Right forelimb (tissue), 1 donor: ENCODE data around the gene MOAP1.
"Not testable (repeated sequence)": the region's sequence is repeated elsewhere in the genome, so short reads cannot be mapped to it uniquely, and the experiment has no call there.

ENCODE experiments used
- DNase-seq: peaks from one replicate; pipeline ENCODE4 v3.0.0-alpha.2; 2018

MOAP1 gene

GRCh38 chr14:93183596-93184317, 940 bp downstream of the MOAP1 start:
- DNase-seq, result peak; percentile 45

DNA sequence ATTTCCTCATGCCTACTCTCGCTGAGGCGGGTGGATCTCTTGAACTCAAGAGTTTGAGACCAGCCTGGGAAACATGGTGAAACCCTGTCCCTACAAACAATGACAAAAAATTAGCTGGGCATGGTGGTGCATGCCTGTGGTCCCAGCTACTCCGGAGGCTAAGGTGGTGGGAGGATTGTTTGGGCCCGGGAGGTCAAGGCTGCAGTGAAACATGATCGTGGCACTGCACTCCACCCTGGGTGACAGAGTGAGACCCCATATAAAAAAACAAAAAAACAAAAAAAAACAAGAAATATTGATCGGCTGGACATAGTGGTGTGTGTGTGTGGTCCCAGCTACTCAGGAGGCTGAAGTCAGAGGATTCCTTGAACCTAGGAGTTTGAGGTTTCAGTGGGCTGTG, 9.2 kb downstream of the MOAP1 start:
- no peak for DNase-seq

DNA sequence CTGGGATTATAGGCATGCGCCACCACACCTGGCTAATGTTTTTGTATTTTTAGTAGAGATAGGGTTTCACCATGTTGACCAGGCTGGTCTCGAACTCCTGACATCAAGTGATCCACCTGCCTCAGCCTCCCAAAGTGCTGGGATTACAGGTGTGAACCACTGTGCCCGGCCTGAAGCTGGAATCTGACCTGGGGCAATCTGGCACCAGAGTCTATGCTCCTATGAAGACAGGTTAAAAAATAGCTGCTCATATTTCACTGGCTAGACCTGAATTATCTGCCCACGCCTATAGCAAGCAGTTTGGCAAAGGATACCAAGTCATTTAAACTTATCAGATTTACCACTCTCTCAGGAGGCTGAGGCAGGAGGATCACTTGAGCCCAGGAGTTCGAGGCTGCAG, 10.0 kb downstream of the MOAP1 start:
- DNase-seq, result not testable (repeated sequence)

DNA sequence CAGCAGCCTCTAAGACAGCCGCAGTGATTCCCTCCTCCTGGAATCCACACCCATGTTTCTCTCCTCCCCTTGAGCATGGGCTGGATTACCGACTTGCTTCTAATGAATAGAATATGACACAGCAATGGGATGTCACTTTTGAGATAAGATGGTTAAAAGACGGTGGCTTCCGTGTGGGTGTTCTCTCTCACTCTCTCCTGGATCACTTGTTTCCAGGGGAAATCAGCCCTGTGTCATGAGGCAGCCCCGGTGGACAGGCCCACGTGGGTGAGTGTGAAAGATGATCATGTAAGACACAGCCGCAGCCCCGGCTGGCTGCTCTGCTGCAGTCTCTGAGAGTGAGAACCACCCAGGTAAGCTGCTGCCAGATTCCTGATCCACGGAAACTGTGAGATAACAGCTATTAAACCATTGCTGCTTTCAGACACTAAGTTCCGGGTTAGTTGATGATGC, 10.7 kb downstream of the MOAP1 start:
- no peak for DNase-seq

- no peak for DNase-seq
These were observed 13.3 kb downstream of the MOAP1 start for GRCh38 chr14:93171376-93171775.

DNA sequence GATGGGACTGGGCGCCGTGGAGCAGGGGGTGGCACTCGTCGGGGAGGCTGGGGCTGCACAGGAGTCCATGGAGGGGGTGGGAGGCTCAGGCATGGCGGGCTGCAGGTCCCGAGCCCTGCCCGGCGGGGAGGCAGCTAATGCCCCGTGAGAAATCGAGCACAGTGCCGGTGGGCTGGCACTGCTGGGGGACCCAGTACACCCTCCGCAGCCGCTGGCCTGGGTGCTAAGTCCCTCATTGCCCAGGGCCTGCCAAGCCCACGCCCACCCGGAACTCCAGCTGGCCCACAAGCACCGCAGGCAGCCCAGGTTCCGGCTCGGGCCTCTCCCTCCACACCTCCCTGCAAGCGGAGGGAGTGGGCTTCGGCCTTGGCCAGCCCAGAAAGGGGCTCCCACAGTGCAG, 14.6 kb downstream of the MOAP1 start:
- DNase-seq, result not testable (repeated sequence)

GRCh38 chr14:93169619-93170018, 15.1 kb downstream of the MOAP1 start:
- not testable (repeated sequence) for DNase-seq

GRCh38 chr14:93168610-93169009, 16.1 kb downstream of the MOAP1 start:
- DNase-seq, result not testable (repeated sequence)

- not testable (repeated sequence) for DNase-seq
These were observed 19.1 kb downstream of the MOAP1 start for GRCh38 chr14:93165271-93166265.

GRCh38 chr14:93163564-93163963, 21.1 kb downstream of the MOAP1 start:
- DNase-seq, result no peak

GRCh38 chr14:93161411-93161940, 23.2 kb downstream of the MOAP1 start:
- no peak for DNase-seq

GRCh38 chr14:93160353-93160801, 24.3 kb downstream of the MOAP1 start:
- DNase-seq, result no peak

GRCh38 chr14:93159625-93160352, 24.9 kb downstream of the MOAP1 start:
- not testable (repeated sequence) for DNase-seq

GRCh38 chr14:93158349-93158748, 26.3 kb downstream of the MOAP1 start:
- not testable (repeated sequence) for DNase-seq

DNA sequence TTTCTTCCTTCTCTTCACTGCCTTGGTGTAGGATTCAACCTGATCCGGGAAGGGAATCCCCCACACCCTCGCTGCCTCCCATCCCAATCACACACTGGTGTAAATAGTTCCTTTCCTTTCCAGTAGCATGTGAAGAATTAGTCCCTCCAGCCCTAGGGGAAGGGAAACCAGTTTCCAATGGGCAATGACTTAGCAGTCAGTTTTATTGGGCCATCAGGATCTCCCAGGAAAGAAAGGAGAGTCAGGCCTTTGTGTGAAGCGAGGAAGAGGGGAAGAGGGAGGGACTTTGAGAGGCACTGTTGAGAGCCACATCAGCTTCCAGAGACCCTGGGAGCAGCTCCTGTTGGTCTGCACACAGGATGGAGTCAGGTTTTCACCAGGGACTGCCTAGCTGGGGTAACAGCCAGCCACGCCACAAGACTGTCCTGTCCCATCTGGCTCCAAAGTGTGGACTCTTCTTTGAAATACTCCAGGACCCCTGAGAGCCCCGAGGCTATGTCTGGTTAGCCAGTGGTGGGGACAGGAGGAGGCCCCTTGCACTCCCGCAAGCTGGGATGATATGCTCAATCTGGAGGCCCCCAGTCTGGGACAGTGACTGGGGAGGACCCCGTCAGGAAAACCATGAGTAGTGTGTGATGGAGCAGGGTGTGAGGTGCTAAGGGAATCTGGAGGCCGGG, 27.9 kb downstream of the MOAP1 start:
- no peak for DNase-seq

DNA sequence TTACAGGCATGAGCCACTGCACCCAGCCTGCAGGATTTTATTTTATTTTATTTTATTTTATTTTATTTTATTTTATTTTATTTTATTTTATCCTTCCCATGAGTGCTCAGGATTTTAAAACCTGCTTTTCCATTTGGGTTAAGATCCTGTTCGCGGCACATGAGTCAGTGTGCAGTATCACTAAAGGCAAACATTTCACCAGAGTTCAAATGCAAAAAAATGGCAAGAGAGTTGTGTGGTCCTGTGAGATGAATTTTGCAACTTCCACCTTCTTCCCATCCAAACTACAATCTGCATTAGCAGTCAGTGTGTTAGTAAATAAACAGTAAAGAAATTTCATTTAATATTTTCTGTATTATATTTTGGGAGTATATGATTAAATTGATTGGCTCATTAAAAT, 29.0 kb downstream of the MOAP1 start:
- DNase-seq, result no peak

DNA sequence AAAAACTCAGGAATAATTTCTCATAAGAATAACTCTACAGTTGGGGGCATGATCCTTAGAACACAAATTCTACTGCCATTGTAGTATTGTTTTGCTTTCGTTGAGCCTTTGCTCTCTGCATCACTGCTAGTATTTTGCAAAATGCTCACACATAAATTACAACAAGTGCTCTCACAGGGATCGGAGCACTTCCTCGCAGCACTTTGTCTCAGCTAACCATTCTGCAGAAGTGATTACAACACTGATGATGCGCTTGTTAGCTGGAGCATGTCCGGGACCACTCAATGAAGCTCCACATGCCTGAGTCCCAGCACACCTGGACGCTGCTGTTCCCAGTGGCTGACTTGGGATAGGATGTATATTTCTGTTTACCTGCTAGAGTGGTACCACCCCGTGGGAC, 31.6 kb downstream of the MOAP1 start:
- DNase-seq, result no peak

DNA sequence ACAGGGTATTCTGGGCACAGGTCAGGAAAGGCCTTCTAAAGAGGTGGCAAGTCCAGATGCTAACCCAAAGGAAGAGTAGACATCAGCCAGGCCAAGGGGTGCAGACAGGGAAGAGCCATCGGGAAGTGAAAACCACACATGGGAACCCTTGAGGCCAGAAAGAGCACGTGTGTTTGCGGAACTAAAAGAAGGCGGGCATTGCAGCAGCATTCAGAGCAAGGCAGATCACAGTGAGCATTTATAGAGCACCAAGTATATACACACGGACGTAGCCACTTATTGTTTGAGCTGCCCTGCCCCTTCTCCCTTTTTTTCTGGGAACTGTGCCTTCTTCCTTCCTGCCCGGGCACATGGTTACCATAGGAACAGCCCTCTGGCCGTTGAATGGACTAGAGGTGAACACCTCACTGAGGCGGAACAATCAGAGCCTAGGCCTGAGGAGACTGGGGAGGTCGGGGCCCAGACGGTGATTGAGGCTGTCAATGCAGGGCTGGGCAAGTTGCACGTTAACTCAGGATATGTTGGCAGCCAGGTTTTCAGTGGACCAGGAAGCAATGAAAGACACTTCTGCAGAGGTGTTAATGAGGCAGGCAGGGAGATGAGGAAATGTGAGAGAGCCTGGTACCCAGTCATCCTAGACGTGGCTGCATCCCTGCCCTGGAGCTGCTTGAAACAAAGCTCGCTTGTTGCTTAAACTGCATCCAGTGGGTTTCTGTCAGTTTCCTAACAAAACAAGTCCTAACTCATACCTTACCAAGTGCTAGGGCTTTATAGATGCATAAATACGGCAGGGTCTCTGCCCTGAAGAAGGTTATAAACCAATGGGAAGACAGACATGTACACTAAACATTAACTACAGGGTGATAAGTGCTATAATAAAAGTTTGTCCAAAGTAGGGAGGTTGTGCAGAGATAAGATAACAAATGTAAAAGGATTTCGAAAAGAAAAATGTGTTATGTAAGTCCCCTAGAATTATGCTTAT, 34.2 kb downstream of the MOAP1 start:
- no peak for DNase-seq

DNA sequence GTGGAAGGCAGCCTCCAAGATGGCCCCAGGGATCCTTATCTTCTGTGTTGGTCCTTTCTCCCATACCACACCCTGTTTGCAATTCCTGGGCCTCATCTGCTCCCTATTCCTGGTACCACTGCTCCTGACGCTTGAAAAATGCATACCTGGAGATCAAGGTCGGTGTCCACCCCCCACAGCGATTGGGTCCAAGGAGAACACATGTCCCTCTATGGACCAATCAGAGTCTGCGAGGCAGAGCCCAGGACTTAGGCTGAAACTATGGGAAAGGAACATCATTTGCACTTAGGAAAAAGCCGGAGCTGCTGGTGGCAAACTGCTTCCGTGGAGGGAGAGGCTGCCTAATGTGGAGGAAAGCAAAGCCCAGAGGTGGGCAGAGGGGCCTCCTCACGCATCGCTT, 35.7 kb downstream of the MOAP1 start:
- DNase-seq, result no peak

GRCh38 chr14:93146119-93146518, 38.6 kb downstream of the MOAP1 start:
- no peak for DNase-seq
